ENCODE results near the gene MANEA. TPM values are rescaled to one million over a fixed set of nuclear protein-coding genes. Genes with fewer than 3 reads are reported as not detected.

The MANEA gene
- total RNA-seq, 1 donor from 2014 or later, result 8.9 TPM

- no peak overlapping the region for H3K4me3 ChIP-seq (ENCODE audit: low read depth, low read length)
- no peak for DNase-seq (ENCODE audit: low read depth)
- TF ChIP-seq CTCF (conservative IDR thresholded peaks at IDR 0.05; ENCODE audit: low read depth, low read length), result no peak
Observed at GRCh38 chr6:95587989-95588388, 10.7 kb downstream of the MANEA start.

- no peak overlapping the region for H3K4me3 ChIP-seq (ENCODE audit: low read depth, low read length)
- no peak for DNase-seq (ENCODE audit: low read depth)
- TF ChIP-seq CTCF (conservative IDR thresholded peaks at IDR 0.05; ENCODE audit: low read depth, low read length), result no peak
Observed at GRCh38 chr6:95589067-95589466, 11.7 kb downstream of the MANEA start.

GRCh38 chr6:95589826-95590570, 12.7 kb downstream of the MANEA start:
- no peak for DNase-seq (ENCODE audit: low read depth)
- no peak for TF ChIP-seq CTCF (conservative IDR thresholded peaks at IDR 0.05; ENCODE audit: low read depth, low read length)

GRCh38 chr6:95593025-95593424, 15.7 kb downstream of the MANEA start:
- no peak for DNase-seq (ENCODE audit: low read depth)
- no peak for TF ChIP-seq CTCF (conservative IDR thresholded peaks at IDR 0.05; ENCODE audit: low read depth, low read length)
- no peak overlapping the region for H3K4me3 ChIP-seq (ENCODE audit: low read depth, low read length)

More at GRCh38 chr6:95589826-95590570, 12.7 kb downstream of the MANEA start:
- no peak overlapping the region for H3K4me3 ChIP-seq (ENCODE audit: low read depth, low read length)

GRCh38 chr6:95596021-95596420, 18.7 kb downstream of the MANEA start:
- no peak for DNase-seq (ENCODE audit: low read depth)
- H3K4me3 ChIP-seq (ENCODE audit: low read depth, low read length), result no peak overlapping the region
- TF ChIP-seq CTCF (conservative IDR thresholded peaks at IDR 0.05; ENCODE audit: low read depth, low read length), result no peak

GRCh38 chr6:95599706-95600105, 22.4 kb downstream of the MANEA start:
- no peak for TF ChIP-seq CTCF (conservative IDR thresholded peaks at IDR 0.05; ENCODE audit: low read depth, low read length)
- no peak for DNase-seq (ENCODE audit: low read depth)
- H3K4me3 ChIP-seq (ENCODE audit: low read depth, low read length), result no peak overlapping the region

- no peak overlapping the region for H3K4me3 ChIP-seq (ENCODE audit: low read depth, low read length)
- TF ChIP-seq CTCF (conservative IDR thresholded peaks at IDR 0.05; ENCODE audit: low read depth, low read length), result no peak
- DNase-seq (ENCODE audit: low read depth), result no peak
Observed at GRCh38 chr6:95601133-95601532, 23.8 kb downstream of the MANEA start.
